Esophagus squamous epithelium (tissue), 4 donors: Measurements from ENCODE around the gene FBP1.

ENCODE experiments used
- CTCF ChIP-seq, 6 experiments: fragments of 450-650 bp in 4 of 6; fragments of 200-600 bp in 2 of 6; sonication (generic) in 2 of 6; IDR thresholded peaks; one replicate each; pipeline ENCODE4 v1.5.1; 2016 to 2019; ENCODE audit warnings: antibody characterized with exemption in 6 of 6, mild to moderate bottlenecking in 4 of 6, moderate library complexity in 4 of 6
- POLR2A ChIP-seq, 4 donors: fragments of 450-650 bp; IDR thresholded peaks; one replicate each; pipeline ENCODE4 v1.6.1; 2017; ENCODE audit warnings: antibody characterized with exemption in 4 of 4, mild to moderate bottlenecking in 4 of 4, moderate library complexity in 3 of 4

DNA sequence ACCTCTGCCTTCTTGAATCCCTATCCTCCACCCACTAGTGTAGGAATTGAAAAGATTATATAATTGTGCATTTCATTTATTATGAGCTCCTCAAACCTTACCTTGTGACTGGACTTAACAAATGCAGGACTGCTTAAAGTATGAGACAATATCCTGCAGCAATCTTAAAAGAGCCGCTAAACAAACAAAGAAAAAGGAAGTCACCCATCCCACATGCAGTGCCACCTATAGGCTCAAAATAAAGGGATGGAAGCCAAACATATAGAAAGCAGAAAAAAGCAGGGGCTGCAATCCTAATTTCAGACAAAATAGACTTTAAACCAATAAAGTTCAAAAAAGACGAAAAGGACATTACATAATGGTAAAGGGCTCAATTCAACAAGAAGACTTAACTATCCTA lies 75.8 kb downstream of the FBP1 start:
- TF ChIP-seq CTCF (IDR thresholded peaks at IDR 0.05), result no peak
- TF ChIP-seq POLR2A (IDR thresholded peaks at IDR 0.05), result no peak
